ENCODE measurements around the gene OR8G1.

DNA sequence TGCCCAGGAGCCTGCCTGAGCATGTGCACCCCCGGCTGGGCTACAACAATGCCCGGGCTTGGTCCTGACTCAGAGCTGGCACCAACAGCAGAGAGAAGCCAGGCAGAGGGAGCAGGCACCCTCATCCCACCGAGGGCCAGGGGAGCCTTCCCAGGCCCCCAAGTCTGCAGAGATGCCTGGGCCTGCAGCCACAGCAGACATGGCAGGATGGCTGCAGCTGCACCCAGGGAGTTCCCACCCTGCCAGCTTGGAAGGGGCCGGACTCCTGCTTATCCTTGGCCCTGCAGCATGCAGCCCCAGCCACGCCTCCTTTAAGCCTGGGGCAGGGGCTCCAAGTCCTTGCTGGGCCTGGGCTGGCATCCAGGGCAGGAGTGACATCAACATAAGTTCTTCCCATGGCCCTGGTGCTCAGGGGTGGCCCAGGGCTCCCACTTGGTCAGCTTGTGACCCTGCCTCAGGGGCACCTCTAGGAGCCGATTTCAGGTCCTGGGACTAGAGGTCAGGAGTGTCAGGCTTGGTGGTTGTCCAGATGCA lies 31.0 kb upstream of the OR8G1 start:
- TF ChIP-seq, protein P1, sequence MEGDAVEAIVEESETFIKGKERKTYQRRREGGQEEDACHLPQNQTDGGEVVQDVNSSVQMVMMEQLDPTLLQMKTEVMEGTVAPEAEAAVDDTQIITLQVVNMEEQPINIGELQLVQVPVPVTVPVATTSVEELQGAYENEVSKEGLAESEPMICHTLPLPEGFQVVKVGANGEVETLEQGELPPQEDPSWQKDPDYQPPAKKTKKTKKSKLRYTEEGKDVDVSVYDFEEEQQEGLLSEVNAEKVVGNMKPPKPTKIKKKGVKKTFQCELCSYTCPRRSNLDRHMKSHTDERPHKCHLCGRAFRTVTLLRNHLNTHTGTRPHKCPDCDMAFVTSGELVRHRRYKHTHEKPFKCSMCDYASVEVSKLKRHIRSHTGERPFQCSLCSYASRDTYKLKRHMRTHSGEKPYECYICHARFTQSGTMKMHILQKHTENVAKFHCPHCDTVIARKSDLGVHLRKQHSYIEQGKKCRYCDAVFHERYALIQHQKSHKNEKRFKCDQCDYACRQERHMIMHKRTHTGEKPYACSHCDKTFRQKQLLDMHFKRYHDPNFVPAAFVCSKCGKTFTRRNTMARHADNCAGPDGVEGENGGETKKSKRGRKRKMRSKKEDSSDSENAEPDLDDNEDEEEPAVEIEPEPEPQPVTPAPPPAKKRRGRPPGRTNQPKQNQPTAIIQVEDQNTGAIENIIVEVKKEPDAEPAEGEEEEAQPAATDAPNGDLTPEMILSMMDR (optimal IDR thresholded peaks at IDR 0.05 in 1 of 3, IDR thresholded peaks at IDR 0.05 in 1 of 3, conservative IDR thresholded peaks at IDR 0.05 in 1 of 3; ENCODE audit: extremely low read depth in 1 of 3, insufficient read depth in 2 of 3, low read length in 3 of 3), result no peak
- no peak for TF ChIP-seq EZH2 (IDR thresholded peaks at IDR 0.05; ENCODE audit: low read length)

Data from keratinocyte (primary cell).